GM12891 (cell line): ENCODE measurements around the gene UXT.

Source experiments
- PAX5 ChIP-seq: IDR thresholded peaks from 2 replicates; pipeline ENCODE4 v1.6.1; 2011; ENCODE audit warnings: low read length, moderate library complexity, mild to moderate bottlenecking; ENCODE audit not compliant: insufficient read depth, severe bottlenecking
- POLR2A ChIP-seq: IDR thresholded peaks from 2 replicates; pipeline ENCODE4 v1.6.1; 2011; ENCODE audit warnings: low read depth, low read length, control low read depth
- POLR2AphosphoS5 ChIP-seq: IDR thresholded peaks from 2 replicates; pipeline ENCODE4 v1.6.1; 2011; ENCODE audit warnings: low read depth, low read length, control low read depth
- SPI1 ChIP-seq: IDR thresholded peaks from 2 replicates; pipeline ENCODE4 v1.6.1; 2011; ENCODE audit warnings: low read depth, low read length, control low read depth
- TAF1 ChIP-seq: IDR thresholded peaks from 2 replicates; pipeline ENCODE4 v1.6.1; 2011; ENCODE audit warnings: low read depth, low read length, control low read depth

DNA sequence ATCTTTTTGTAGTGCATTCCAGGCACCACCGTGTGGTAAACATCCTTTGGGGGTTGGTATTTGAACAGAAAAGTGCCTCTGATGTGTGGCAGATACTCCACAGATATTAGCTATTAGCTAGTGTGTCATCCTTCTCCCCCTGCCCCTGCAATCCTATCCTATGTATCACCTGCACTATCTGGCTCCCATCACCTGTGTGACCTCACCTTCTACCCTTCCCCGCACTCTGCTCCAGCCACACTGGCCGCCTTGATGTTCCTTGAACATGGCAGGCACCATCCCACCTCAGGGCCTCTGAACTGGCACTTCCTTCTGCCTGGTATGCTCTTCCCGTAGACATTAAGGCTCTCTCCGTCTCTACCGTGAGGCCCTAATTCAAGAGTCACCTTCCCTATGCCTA is 12.3 kb downstream of the UXT start:
- TF ChIP-seq POLR2A (no peak), POLR2AphosphoS5 (no peak), TAF1 (no peak), SPI1 (no peak), PAX5 (no peak)
